ENCODE results near the gene S100A8.

Gene S100A8

GRCh38 chr1:153372571-153372970, 18.3 kb downstream of the S100A8 start:
- in situ Hi-C loops (cut with MboI; ENCODE audit: low pct_unique_long_range_greater_than_20kb, low sequenced_read_pairs, unreplicated experiment) = no loop called here
- no peak for DNase-seq (ENCODE audit: low spot score)

GRCh38 chr1:153371231-153371630, 19.6 kb downstream of the S100A8 start:
- no peak for DNase-seq (ENCODE audit: low spot score)
- TF ChIP-seq, protein P1, sequence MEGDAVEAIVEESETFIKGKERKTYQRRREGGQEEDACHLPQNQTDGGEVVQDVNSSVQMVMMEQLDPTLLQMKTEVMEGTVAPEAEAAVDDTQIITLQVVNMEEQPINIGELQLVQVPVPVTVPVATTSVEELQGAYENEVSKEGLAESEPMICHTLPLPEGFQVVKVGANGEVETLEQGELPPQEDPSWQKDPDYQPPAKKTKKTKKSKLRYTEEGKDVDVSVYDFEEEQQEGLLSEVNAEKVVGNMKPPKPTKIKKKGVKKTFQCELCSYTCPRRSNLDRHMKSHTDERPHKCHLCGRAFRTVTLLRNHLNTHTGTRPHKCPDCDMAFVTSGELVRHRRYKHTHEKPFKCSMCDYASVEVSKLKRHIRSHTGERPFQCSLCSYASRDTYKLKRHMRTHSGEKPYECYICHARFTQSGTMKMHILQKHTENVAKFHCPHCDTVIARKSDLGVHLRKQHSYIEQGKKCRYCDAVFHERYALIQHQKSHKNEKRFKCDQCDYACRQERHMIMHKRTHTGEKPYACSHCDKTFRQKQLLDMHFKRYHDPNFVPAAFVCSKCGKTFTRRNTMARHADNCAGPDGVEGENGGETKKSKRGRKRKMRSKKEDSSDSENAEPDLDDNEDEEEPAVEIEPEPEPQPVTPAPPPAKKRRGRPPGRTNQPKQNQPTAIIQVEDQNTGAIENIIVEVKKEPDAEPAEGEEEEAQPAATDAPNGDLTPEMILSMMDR (IDR thresholded peaks at IDR 0.05; ENCODE audit: extremely low read depth, insufficient read depth, missing control alignments) = no peak
- in situ Hi-C loops (cut with MboI; ENCODE audit: low pct_unique_long_range_greater_than_20kb, low sequenced_read_pairs, unreplicated experiment) = no loop called here

More at GRCh38 chr1:153372571-153372970, 18.3 kb downstream of the S100A8 start:
- TF ChIP-seq, protein P1 (IDR thresholded peaks at IDR 0.05; ENCODE audit: extremely low read depth, insufficient read depth, missing control alignments) = no peak

GRCh38 chr1:153370146-153370545, 20.7 kb downstream of the S100A8 start:
- in situ Hi-C loops (cut with MboI; ENCODE audit: low pct_unique_long_range_greater_than_20kb, low sequenced_read_pairs, unreplicated experiment) = no loop called here
- TF ChIP-seq, protein P1 (IDR thresholded peaks at IDR 0.05; ENCODE audit: extremely low read depth, insufficient read depth, missing control alignments) = no peak
- no peak for DNase-seq (ENCODE audit: low spot score)

DNA sequence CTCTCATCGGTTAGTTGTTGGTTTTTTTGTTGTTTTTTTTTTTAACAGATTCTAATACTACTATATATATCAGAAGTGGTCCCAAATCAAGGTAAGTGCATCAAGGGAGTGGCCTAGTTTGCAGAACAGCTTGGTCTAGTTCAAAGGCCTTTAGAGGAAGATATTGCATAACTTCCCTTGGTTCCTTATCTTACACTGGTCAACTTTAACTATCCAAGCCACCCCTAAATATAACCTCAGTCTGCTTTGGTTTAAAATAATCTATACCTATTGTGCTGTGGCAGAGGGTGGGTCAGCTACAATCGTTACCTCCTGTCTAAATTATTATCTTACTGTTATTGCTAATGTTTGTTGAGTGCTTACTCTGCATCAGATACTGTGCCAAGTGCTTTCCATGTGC, 22.4 kb downstream of the S100A8 start:
- DNase-seq (ENCODE audit: low spot score) = no peak
- in situ Hi-C loops (cut with MboI; ENCODE audit: low pct_unique_long_range_greater_than_20kb, low sequenced_read_pairs, unreplicated experiment) = loop anchor here (10.0 kb wide), 1 partner anchor 116 kb away; no protein-coding TSS in a partner anchor
- TF ChIP-seq, protein P1 (IDR thresholded peaks at IDR 0.05; ENCODE audit: extremely low read depth, insufficient read depth, missing control alignments) = no peak

GRCh38 chr1:153367090-153367489, 23.8 kb downstream of the S100A8 start:
- no peak for DNase-seq (ENCODE audit: low spot score)
- TF ChIP-seq, protein P1 (IDR thresholded peaks at IDR 0.05; ENCODE audit: extremely low read depth, insufficient read depth, missing control alignments) = no peak
- in situ Hi-C loops (cut with MboI; ENCODE audit: low pct_unique_long_range_greater_than_20kb, low sequenced_read_pairs, unreplicated experiment) = loop anchor here (10.0 kb wide), 1 partner anchor 118 kb away; no protein-coding TSS in a partner anchor

- in situ Hi-C loops (cut with MboI; ENCODE audit: low pct_unique_long_range_greater_than_20kb, low sequenced_read_pairs, unreplicated experiment) = loop anchor here (10.0 kb wide), 1 partner anchor 119 kb away; no protein-coding TSS in a partner anchor
- TF ChIP-seq, protein P1 (IDR thresholded peaks at IDR 0.05; ENCODE audit: extremely low read depth, insufficient read depth, missing control alignments) = no peak
- no peak for DNase-seq (ENCODE audit: low spot score)
Measured at GRCh38 chr1:153366261-153366660, 24.6 kb downstream of the S100A8 start.
